HG02763 (cell line): ENCODE measurements around the gene SHMT2.

Experiments used
- ATAC-seq: cut with Tn5 transposase; IDR thresholded peaks from one replicate; pipeline ENCODE4 v1.9.1; 2021; ENCODE audit warnings: mild to moderate bottlenecking, moderate library complexity; ENCODE audit not compliant: unreplicated experiment

Gene SHMT2

DNA sequence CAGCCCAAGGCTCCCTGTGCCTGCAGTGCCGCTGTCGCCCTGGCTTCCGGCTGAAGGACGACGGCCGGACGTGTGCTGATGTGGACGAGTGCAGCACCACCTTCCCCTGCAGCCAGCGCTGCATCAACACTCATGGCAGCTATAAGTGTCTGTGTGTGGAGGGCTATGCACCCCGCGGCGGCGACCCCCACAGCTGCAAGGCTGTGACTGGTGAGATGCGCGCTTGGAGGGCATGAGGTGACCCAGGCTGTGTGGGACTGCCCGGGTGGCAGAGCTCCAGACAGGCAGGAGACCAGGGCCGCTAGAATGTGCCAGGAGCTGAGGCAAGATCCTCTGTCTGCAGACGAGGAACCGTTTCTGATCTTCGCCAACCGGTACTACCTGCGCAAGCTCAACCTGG is 32.6 kb upstream of the SHMT2 start:
- no peak for ATAC-seq

DNA sequence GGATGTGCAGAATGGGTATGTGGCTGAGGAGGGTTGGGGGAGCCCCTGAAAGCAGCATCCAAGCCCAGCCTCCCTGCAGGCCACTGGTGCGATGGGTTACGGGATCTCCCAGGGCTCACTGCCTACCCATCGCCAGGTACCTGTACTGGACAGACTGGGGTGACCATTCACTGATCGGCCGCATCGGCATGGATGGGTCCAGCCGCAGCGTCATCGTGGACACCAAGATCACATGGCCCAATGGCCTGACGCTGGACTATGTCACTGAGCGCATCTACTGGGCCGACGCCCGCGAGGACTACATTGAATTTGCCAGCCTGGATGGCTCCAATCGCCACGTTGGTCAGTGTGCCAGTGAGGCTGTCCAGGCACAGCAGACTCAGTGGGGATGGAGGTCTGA is 31.2 kb upstream of the SHMT2 start:
- no peak for ATAC-seq

DNA sequence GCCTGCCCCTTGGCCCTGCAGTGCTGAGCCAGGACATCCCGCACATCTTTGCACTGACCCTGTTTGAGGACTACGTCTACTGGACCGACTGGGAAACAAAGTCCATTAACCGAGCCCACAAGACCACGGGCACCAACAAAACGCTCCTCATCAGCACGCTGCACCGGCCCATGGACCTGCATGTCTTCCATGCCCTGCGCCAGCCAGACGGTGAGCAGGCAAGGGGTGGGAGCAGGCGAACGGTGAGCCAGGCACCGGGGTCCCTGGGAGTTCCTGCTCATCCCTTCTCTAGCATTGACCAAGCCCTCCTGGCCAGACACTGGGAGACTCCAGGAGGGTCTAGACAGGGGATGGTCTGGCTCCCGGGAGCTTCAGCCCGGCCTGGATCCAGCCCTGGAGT is 30.3 kb upstream of the SHMT2 start:
- no peak for ATAC-seq

DNA sequence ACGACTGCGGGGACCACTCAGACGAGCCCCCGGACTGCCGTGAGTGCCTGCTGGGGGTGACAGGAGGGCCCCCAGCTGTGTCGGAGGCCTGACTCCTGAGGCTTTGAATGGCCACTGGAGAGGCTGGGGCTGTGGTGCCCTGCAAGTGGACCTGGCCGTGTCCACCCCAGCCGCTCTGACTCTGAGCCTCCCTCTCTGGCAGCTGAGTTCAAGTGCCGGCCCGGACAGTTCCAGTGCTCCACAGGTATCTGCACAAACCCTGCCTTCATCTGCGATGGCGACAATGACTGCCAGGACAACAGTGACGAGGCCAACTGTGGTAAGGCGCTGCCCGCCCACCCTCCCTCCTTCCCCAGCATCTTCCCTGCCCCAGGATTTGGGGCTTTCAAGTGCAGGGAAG is 29.0 kb upstream of the SHMT2 start:
- no peak for ATAC-seq

DNA sequence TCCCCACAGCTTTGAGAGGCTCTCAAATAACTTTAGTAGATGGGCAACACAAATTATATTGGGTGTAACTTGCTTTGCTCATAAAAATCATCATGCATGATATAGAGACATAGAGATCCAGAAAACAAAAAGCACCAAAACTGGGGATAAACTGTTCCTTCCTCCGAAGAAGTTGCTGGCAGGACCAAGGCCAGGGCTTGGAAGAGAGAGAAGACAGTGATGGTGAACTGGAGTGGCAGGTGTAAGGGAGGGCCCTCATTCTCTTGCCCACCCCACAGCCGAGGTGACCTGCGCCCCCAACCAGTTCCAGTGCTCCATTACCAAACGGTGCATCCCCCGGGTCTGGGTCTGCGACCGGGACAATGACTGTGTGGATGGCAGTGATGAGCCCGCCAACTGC is 28.3 kb upstream of the SHMT2 start:
- no peak for ATAC-seq

DNA sequence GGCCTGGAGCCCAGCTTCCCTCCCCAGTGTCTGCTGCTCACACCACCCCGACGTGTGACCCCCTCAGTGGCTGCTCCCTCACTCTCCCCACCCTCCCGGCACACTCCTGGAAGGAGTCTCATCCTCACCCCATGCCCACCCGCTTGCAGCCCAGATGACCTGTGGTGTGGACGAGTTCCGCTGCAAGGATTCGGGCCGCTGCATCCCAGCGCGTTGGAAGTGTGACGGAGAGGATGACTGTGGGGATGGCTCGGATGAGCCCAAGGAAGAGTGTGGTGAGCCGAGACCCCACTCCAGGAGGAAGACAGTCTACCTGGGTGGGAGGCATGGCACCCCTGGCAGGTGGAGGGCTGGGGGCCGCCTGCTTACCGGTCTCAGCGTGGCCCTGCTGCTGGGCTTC is 27.9 kb upstream of the SHMT2 start:
- ATAC-seq = no peak

DNA sequence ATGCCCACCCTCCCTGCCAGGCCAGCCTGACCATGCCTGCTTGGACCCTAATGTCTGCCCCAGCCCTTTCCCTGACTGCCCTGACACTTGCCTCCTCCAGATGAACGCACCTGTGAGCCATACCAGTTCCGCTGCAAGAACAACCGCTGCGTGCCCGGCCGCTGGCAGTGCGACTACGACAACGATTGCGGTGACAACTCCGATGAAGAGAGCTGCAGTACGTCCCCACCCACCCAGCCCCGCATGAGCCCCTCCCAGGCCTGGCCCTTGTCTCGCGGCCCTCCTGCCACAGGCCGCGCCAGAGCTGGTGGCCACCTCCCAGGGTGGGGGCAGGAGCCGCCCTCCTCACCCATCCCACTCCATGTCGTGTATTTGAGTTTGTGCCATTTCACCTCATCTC is 27.2 kb upstream of the SHMT2 start:
- no peak for ATAC-seq

DNA sequence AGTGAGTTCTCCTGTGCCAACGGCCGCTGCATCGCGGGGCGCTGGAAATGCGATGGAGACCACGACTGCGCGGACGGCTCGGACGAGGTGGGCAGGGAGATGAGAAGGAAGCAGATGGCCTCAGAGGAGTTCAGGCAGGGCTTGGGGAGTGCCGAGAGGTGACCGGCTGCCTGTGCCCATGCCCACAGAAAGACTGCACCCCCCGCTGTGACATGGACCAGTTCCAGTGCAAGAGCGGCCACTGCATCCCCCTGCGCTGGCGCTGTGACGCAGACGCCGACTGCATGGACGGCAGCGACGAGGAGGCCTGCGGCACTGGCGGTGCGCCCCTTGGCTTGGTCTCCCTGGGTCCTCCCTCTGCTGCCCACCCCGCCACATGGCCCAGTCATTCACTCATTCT is 26.3 kb upstream of the SHMT2 start:
- ATAC-seq = no peak

DNA sequence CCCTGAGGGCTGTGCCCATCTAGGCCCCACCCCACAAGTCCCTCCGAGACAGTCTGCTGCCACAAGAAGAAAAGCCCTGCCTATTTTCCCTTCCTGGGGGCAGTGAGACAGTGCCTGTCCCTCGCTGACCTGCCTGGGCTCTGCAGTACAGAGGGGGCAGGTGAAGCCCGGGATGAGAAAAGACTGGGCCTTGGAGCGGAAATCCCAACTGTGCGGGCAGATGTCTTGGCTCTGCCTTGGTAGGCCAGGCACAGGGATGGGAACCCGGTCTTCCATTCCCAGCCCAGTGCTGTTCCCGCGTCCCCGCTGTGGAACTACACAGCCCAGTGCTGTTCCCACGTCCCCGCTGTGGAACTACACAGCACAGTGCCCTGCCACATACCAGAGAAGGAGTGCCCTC is 25.7 kb upstream of the SHMT2 start:
- no peak for ATAC-seq

DNA sequence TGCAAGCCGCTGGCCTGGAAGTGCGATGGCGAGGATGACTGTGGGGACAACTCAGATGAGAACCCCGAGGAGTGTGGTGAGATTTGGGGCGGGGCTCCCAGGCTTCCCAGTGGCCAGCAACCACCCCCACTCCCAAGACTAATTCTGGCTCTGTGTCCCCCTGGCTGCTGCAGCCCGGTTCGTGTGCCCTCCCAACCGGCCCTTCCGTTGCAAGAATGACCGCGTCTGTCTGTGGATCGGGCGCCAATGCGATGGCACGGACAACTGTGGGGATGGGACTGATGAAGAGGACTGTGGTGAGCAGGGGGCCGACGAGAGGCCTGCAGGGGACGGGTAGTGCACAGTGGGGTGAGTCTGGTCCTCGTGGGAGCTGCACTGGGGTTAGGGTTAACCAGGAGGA is 25.1 kb upstream of the SHMT2 start:
- no peak for ATAC-seq

DNA sequence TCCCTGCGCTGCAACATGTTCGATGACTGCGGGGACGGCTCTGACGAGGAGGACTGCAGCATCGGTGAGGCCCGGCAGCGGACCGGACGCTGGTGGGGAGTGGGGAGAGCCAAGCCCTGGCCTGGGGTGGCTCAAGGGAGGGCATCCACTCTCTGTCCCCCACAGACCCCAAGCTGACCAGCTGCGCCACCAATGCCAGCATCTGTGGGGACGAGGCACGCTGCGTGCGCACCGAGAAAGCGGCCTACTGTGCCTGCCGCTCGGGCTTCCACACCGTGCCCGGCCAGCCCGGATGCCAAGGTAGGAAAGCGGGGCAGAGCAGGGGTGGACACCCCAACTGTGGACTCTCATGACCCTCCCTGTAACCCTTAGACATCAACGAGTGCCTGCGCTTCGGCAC is 24.3 kb upstream of the SHMT2 start:
- no peak for ATAC-seq

DNA sequence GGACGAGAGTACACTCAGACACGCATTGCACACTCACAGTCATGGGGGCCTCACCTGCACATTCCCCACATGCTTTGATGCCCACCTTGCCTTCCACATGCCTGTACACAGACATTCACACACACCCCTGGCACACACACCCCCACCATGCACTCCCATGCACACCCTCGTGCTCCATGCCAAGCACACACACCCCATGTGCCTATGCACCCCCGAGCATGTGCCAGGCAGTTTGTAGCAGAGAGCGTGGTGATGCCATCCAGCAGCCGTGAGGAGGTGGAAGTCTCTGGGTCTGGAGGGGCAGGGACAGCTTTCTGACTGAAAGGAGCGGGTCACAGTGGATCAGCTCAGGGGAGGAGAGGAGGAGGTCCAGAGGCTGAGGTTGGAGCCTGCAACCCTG is 23.6 kb upstream of the SHMT2 start:
- no peak for ATAC-seq

DNA sequence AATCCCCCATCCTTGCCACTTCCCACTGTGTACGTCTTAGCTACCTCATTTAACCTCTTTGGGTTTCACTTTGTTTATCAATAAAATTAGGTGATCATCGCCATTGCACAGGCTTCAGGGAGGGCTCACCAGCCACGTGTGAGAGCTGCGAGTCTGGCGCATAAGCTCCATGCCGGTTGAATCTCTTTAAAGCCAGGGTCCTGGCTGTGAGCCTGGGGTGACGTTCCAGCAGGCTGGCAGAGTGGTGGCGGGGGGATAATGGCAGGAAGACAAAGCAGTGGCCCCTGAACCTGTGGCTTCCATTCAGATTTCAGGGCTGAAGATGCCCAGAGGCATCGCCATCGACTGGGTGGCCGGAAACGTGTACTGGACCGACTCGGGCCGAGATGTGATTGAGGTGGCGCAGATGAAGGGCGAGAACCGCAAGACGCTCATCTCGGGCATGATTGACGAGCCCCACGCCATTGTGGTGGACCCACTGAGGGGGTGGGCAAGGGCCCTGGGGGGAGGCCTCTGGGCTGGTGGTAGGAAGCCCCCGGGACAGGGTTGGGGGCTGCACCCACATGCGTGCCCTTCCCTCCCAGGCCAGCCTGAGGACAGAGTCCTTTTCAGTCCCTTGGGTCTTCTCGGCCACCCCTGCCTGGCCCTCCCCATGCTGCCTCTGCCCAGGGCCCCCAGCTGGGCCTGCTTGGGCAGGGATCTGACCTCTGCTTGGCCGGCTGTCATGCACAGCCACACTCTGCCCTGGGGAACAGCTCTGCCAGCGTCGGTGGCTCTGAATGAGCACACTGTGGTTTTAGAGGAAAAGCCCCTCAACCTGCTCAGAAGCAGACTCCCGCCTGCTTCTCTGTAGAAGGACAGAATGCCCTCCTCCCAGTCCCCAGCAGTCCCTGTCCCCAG is 21.5 kb upstream of the SHMT2 start:
- no peak for ATAC-seq

DNA sequence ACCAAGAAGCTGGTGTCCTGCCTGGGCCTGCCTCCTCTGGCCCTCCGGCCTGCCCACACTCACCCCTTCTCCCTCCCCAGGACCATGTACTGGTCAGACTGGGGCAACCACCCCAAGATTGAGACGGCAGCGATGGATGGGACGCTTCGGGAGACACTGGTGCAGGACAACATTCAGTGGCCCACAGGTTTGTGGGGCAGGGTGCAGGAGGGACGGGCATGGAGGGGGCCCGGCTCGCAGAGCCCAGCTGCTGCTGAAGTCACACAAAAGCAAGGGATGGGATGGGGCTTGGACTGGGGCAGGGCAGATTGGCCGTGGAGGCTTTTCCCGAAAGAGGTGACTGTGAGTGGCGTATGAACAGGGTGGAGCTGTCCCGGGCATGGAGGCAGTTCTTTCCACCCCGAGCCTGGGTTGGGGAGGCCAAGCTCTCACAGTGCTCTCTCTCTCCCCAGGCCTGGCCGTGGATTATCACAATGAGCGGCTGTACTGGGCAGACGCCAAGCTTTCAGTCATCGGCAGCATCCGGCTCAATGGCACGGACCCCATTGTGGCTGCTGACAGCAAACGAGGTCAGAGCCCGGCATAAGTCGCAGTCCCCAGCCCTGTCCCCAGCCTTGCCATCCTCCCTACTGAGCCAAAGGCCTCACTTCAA is 20.8 kb upstream of the SHMT2 start:
- ATAC-seq = no peak

DNA sequence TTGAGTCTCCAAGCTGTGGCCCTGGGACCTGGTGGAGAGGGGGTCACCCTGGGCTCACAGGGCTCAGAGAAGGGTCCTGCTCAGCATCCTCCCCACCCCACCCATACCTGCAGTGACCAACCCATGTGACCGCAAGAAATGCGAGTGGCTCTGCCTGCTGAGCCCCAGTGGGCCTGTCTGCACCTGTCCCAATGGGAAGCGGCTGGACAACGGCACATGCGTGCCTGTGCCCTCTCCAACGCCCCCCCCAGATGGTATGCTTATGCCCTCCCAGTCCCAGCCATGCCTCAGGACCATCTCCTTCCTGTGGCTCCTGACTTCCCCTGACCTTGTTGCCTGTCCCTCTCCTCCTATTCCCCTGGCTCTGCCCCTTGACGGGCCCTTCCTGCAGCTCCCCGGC is 19.6 kb upstream of the SHMT2 start:
- ATAC-seq = no peak

DNA sequence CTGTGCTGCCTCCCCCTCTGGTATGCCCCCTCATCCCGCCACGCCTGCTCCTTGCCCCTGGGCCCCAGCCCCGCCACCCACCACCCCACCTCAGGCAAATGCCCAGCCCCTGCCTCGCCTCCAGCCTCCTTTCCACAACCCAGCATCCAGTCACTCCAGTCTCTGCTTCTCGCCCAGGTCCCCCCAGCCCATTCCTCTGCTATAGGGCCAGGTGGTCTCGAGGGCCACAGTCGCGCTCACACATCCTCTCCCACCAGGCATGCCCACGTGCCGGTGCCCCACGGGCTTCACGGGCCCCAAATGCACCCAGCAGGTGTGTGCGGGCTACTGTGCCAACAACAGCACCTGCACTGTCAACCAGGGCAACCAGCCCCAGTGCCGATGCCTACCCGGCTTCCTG is 19.1 kb upstream of the SHMT2 start:
- no peak for ATAC-seq

DNA sequence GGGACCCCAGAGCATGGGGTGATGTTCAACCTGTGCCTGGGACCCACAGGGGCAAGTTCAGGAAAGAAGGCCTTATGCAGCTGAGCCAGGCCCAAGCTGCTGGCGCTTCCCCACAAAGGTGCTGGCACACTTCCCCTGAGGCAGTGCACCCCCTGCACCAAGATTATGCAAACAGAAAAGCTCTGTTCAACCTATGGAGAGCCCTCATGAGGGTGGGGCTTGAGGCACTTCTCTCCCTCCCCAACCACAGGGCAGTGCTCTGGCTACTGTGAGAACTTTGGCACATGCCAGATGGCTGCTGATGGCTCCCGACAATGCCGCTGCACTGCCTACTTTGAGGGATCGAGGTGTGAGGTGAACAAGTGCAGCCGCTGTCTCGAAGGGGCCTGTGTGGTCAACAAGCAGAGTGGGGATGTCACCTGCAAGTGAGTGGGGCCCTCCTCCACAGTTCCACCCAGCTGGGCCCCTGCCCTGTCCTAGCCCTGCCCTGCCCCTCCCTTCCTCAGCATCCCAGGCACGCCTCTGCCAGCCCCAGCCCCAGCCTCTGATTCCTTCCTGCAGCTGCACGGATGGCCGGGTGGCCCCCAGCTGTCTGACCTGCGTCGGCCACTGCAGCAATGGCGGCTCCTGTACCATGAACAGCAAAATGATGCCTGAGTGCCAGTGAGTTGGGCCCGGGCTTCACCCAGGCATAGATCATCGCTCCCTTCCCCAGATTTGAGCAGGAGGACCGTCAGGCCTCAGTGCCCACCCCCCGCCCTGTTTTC is 18.4 kb upstream of the SHMT2 start:
- ATAC-seq = no peak

DNA sequence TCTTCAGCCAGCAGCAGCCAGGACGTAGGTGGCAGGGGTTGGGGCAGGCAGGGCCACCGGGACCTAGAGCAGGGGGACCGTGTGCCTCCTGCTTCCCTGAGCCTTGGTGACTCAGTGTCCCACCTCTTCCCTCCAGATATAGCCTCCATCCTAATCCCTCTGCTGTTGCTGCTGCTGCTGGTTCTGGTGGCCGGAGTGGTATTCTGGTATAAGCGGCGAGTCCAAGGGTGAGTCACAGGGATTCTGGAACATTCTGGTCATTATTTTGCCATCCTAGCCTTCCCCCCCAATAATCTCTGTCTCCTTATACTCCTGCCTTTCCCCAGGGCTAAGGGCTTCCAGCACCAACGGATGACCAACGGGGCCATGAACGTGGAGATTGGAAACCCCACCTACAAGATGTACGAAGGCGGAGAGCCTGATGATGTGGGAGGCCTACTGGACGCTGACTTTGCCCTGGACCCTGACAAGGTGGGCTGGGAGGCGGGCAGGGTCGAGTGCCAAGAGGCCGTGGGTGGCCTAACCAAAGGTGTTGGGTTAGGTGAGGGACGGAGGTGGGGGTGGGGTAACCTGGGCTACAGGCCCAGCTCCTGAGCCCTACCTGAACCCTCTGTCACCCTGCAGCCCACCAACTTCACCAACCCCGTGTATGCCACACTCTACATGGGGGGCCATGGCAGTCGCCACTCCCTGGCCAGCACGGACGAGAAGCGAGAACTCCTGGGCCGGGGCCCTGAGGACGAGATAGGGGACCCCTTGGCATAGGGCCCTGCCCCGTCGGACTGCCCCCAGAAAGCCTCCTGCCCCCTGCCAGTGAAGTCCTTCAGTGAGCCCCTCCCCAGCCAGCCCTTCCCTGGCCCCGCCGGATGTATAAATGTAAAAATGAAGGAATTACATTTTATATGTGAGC is 17.5 kb upstream of the SHMT2 start:
- no peak for ATAC-seq

DNA sequence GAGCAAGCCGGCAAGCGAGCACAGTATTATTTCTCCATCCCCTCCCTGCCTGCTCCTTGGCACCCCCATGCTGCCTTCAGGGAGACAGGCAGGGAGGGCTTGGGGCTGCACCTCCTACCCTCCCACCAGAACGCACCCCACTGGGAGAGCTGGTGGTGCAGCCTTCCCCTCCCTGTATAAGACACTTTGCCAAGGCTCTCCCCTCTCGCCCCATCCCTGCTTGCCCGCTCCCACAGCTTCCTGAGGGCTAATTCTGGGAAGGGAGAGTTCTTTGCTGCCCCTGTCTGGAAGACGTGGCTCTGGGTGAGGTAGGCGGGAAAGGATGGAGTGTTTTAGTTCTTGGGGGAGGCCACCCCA is 16.8 kb upstream of the SHMT2 start:
- no peak for ATAC-seq

DNA sequence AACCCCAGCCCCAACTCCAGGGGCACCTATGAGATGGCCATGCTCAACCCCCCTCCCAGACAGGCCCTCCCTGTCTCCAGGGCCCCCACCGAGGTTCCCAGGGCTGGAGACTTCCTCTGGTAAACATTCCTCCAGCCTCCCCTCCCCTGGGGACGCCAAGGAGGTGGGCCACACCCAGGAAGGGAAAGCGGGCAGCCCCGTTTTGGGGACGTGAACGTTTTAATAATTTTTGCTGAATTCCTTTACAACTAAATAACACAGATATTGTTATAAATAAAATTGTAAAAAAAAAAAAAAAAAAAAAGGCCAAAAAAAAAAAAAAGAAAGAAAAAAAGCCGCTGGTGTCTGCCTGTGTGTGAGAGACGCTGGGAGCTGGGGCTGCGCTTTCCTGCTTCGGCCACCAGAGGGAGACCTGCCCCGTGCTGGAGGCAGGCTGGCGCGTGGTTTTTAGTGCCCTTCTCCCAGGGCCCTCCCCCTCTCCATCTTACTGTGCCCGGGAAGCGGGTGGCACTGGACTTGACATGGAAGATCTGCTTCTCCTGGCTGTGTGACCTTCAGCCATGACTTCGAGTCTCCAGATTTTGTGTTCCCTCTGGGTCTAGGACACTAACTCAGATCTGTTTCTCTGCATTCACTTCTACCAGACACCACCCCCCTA is 16.3 kb upstream of the SHMT2 start:
- peak; percentile 33 for ATAC-seq
